HepG2 (cell line): Measurements from ENCODE around the gene GSG1. TPM values are rescaled to one million over a fixed set of nuclear protein-coding genes. Genes with fewer than 3 reads are reported as not detected.

Experiments
- ATAC-seq: fragments of 200-7000 bp; cut with Tn5 transposase; 3 replicates; pipeline ENCODE4 v1.9.1; 2020; ENCODE audit warnings: mild to moderate bottlenecking, moderate library complexity
- BruUV-seq: library from RNA; stranded (reverse); fragments of 400-500 nt; replicated peaks from 2 replicates; lab custom pipeline; 2021; lab: Mats Ljungman, UMichigan
- CTCF ChIA-PET: fragments of 300-600 bp; formaldehyde crosslinking; extraction: SDS; loops from one replicate; lab custom pipeline; 2021; ENCODE audit warnings: low total read pairs, inconsistent platforms, low intra/inter-chr PET ratio; lab: Yijun Ruan, JAX
- POLR2A ChIA-PET: fragments of 350-600 bp; sonication (Branson Sonifier 250); formaldehyde crosslinking; loops from one replicate; lab custom pipeline; 2020; ENCODE audit warnings: antibody characterized with exemption, inconsistent platforms; lab: Yijun Ruan, JAX
- DNase-seq: peaks from one replicate; pipeline ENCODE4 v3.0.0-alpha.2; 2015; ENCODE audit warnings: low spot score
- FAIRE-seq: peaks from 3 replicates; lab custom pipeline; 2011; peaks lifted over from hg19 to GRCh38; lab: Jason Lieb, UNC
- H2AFZ ChIP-seq: one replicate; pipeline ENCODE4 v1.6.1; 2011; ENCODE audit warnings: low read length, inconsistent platforms
- H3K27ac ChIP-seq: fragments of 300-600 bp; 3 replicates; pipeline ENCODE4 v1.8.0; 2011; ENCODE audit warnings: mixed run types, mild to moderate bottlenecking, mixed read lengths, low read length, inconsistent platforms; ENCODE audit not compliant: insufficient read depth; ENCODE audit errors: extremely low read length
- H3K27me3 ChIP-seq, 2 experiments: fragments of 200-600 bp in 1 of 2; 2 replicates in 1 of 2; 3 replicates in 1 of 2; pipeline versions ENCODE4 v1.6.0 to v1.8.0; 2011; ENCODE audit warnings: low read length in 2 of 2, mild to moderate bottlenecking in 2 of 2, moderate library complexity in 2 of 2, inconsistent platforms in 1 of 2; ENCODE audit not compliant: insufficient read depth in 2 of 2, control insufficient read depth in 1 of 2
- H3K36me3 ChIP-seq, 2 experiments: fragments of 200-600 bp in 1 of 2; replicated peaks in 1 of 2; 2 replicates in 1 of 2; 3 replicates in 1 of 2; pipeline versions ENCODE4 v1.5.1 to v1.8.0; 2011; ENCODE audit warnings: low read length in 2 of 2, inconsistent platforms in 1 of 2; ENCODE audit not compliant: insufficient read depth in 2 of 2, control insufficient read depth in 1 of 2
- H3K4me1 ChIP-seq: 2 replicates; pipeline ENCODE4 v1.5.1; 2012; ENCODE audit warnings: low read length, inconsistent platforms; ENCODE audit not compliant: insufficient read depth
- H3K4me2 ChIP-seq: 2 replicates; pipeline ENCODE4 v1.6.0; 2011; ENCODE audit warnings: low read depth, low read length, inconsistent platforms
- H3K4me3 ChIP-seq, 3 experiments: fragments of 200-600 bp in 1 of 3; sonication (generic), shearing (Covaris generic) in 1 of 3; replicated peaks in 1 of 3; 2 replicates each; pipeline ENCODE4 v1.5.1; 2011 to 2016; ENCODE audit warnings: low read length in 3 of 3, inconsistent platforms in 2 of 3, low read depth in 2 of 3, mild to moderate bottlenecking in 2 of 3, control low read depth in 1 of 3, mixed read lengths in 1 of 3; ENCODE audit not compliant: insufficient read depth in 1 of 3
- H3K79me2 ChIP-seq: one replicate; pipeline ENCODE4 v1.6.1; 2011; ENCODE audit warnings: low read length, inconsistent platforms; ENCODE audit not compliant: insufficient read depth
- H3K9ac ChIP-seq: 2 replicates; pipeline ENCODE4 v1.6.0; 2011; ENCODE audit warnings: mild to moderate bottlenecking, low read depth, low read length, inconsistent platforms; ENCODE audit not compliant: insufficient read depth
- H3K9me3 ChIP-seq: 2 replicates; pipeline ENCODE4 v1.5.1; 2012; ENCODE audit warnings: mild to moderate bottlenecking, low read length
- H4K20me1 ChIP-seq: 2 replicates; pipeline ENCODE4 v1.6.0; 2011; ENCODE audit warnings: inconsistent platforms, mild to moderate bottlenecking, low read length, moderate library complexity; ENCODE audit not compliant: insufficient read depth
- ATF1 ChIP-seq: IDR thresholded peaks from 2 replicates; pipeline ENCODE4 v1.6.1; 2016; ENCODE audit warnings: mild to moderate bottlenecking, control low read depth
- CBX2 ChIP-seq, 2 experiments: fragments of 200-600 bp in 1 of 2; sonication (generic); formaldehyde crosslinking in 1 of 2; IDR thresholded peaks; 2 replicates each; pipeline versions ENCODE4 v1.7.0 to v1.8.1; 2018 to 2022; ENCODE audit warnings: low read depth in 2 of 2, low read length in 1 of 2, mild to moderate bottlenecking in 1 of 2, missing genetic modification reagents in 1 of 2
- EED ChIP-seq: sonication (generic); formaldehyde crosslinking; IDR thresholded peaks from 2 replicates; pipeline ENCODE4 v1.5.0; 2020; ENCODE audit warnings: mild to moderate bottlenecking, missing genetic modification reagents
- EZH2 ChIP-seq: conservative IDR thresholded peaks from 2 replicates; pipeline ENCODE4 v1.6.1; 2012; ENCODE audit warnings: mild to moderate bottlenecking, low read depth, low read length, moderate library complexity
- MAFF ChIP-seq: IDR thresholded peaks from 2 replicates; pipeline ENCODE4 v1.6.1; 2011; ENCODE audit warnings: low read depth, low read length, improper control_type of control experiment
- RFXAP ChIP-seq: sonication (generic); formaldehyde crosslinking; IDR thresholded peaks from 2 replicates; pipeline ENCODE4 v1.4.0; 2020; ENCODE audit warnings: missing genetic modification reagents, borderline replicate concordance
- SKI ChIP-seq: fragments of 450-650 bp; IDR thresholded peaks from one replicate; pipeline ENCODE4 v1.6.1; 2018; ENCODE audit warnings: mild to moderate bottlenecking; ENCODE audit not compliant: partially characterized antibody
- ZFP62 ChIP-seq: sonication (generic); formaldehyde crosslinking; IDR thresholded peaks from 2 replicates; pipeline ENCODE4 v1.4.0; 2020; ENCODE audit warnings: missing genetic modification reagents
- ZNF180 ChIP-seq: sonication (generic); formaldehyde crosslinking; IDR thresholded peaks from 2 replicates; pipeline ENCODE4 v1.4.0; 2020; ENCODE audit warnings: low read depth, missing genetic modification reagents, borderline replicate concordance
- ZNF558 ChIP-seq: sonication (generic); formaldehyde crosslinking; IDR thresholded peaks from 2 replicates; pipeline ENCODE4 v1.9.0; 2022; ENCODE audit warnings: mild to moderate bottlenecking, missing genetic modification reagents, borderline replicate concordance
- ZSCAN25 ChIP-seq: sonication (generic); formaldehyde crosslinking; IDR thresholded peaks from 2 replicates; pipeline ENCODE4 v1.8.0; 2022; ENCODE audit warnings: mild to moderate bottlenecking, missing genetic modification reagents
- WGBS: methylation state at CpG from one replicate; pipeline ENCODE4 v1.1.6; 2017; ENCODE audit warnings: low lambda C conversion rate; 5-methylcytosine and 5-hydroxymethylcytosine counted together
- in situ Hi-C: cut with HindIII; loops from 2 replicates; pipeline ENCODE4 v1.10.0; 2017; ENCODE audit warnings: low pct_unique_long_range_greater_than_20kb; ENCODE audit not compliant: extremely low pct_ligation_motif_present
- intact Hi-C: fragments of 100-400 bp; cut with micrococcal nuclease; formaldehyde crosslinking; loops from one replicate; pipeline ENCODE4 v1.10.0; 2022; ENCODE audit not compliant: unreplicated experiment
- polyA plus RNA-seq, 8 experiments: library from polyadenylated mRNA; depleted of rRNA in 3 of 8; stranded (reverse) in 7 of 8; unstranded in 1 of 8; fragments of >200 nt; fragmentation: Illumina TruSeq in 4 of 8; extraction: Trizol in 4 of 8; gene quantifications; 2 replicates each; pipeline versions ENCODE4 v1.2.1 to v1.2.3, GENCODE V29; 2011 to 2016; ENCODE audit warnings: low read depth in 4 of 8, missing spikeins in 1 of 8, mixed read lengths in 1 of 8; ENCODE audit not compliant: insufficient read depth in 1 of 8
- total RNA-seq, 5 experiments: library from RNA; depleted of rRNA; stranded (reverse); fragments of >200 nt; fragmentation: Illumina TruSeq; extraction: Trizol; gene quantifications; 2 replicates each; pipeline ENCODE4 v1.2.3, GENCODE V29; 2016; ENCODE audit warnings: low read depth in 1 of 5
- TF ChIP-seq, protein P1 (sequence below): sonication (generic); formaldehyde crosslinking; IDR thresholded peaks from 2 replicates; pipeline ENCODE4 v1.8.1; 2023; ENCODE audit warnings: mild to moderate bottlenecking, missing genetic modification reagents
- TF ChIP-seq, protein P2 (sequence below): sonication (generic); formaldehyde crosslinking; IDR thresholded peaks from 2 replicates; pipeline ENCODE4 v1.4.0; 2020; ENCODE audit warnings: mild to moderate bottlenecking, missing genetic modification reagents
- TF ChIP-seq, protein P3 (sequence below): sonication (generic); formaldehyde crosslinking; IDR thresholded peaks from 2 replicates; pipeline ENCODE4 v1.5.1; 2020; ENCODE audit warnings: mild to moderate bottlenecking, missing genetic modification reagents, moderate library complexity

Gene GSG1
- total and polyA plus RNA-seq, 2 of the 13 experiments (the other 11 are each of a cell fraction or from before 2014, with no cell fraction given), result not detected

DNA sequence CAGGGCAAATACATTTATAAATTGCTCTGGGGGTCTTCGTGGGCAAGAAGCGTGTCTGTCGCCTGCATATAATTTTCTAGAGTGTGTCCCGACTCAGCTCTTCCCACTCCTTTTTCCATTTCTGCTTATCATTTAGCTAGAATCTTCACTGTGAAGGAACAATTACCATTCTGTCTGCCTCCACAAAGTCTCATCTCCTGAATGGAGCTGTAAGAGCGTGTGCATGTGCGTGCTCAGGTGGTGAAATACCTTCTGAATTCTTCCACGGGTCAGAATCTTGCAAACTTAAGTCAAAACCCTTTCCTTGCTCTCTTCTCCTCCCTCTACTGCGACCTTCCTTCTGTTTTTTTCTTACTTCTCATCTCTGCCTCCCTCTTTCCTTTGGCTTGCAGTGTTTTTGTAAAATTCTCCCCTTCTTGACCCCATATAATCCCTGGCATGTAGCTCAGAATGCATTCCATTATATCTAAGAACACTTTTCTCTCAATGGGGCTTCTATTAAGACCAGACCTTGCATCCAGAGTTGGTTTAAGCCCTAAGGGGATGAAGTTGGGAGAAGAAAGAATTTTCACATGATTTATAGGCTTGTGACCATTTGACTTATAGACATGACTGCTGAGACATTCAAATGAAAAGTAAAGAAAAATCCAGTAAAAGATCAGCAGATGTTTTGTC, 25.0 kb upstream of the GSG1 start:
- peaks cover 2 to 22% of the 10 kb centered on the region in 2 experiments; a peak in 2 of 5 replicates for H3K27me3 ChIP-seq

More for the DNA sequence above, 25.0 kb upstream of the GSG1 start:
- in situ Hi-C loops, result no loop called here
- Histone ChIP-seq H3K79me2 (no peaks in the 10 kb centered on the region), H3K27ac (no peak overlapping the region), H3K4me3 (no peak overlapping the region), H3K4me1 (no peaks in the 10 kb centered on the region), H2AFZ (no peak overlapping the region), H3K4me2 (no peak overlapping the region), H3K36me3 (no peaks in the 10 kb centered on the region)
- POLR2A ChIA-PET, result no interaction called here
- ATAC-seq, result no peak
- intact Hi-C loops, result no loop called here
- TF ChIP-seq ZNF558 (CRISPR knock-in tag) (no peak), ZSCAN25 (CRISPR knock-in tag) (no peak), MAFF (no peak), EED (CRISPR knock-in tag) (no peak), ATF1 (CRISPR knock-in tag) (no peak), RFXAP (no peak), SKI (no peak), EZH2 (no peak), ZFP62 (CRISPR knock-in tag) (no peak), CBX2 (IDR thresholded peaks at IDR 0.05; ENCODE audit: low read depth, low read length) (no peak), CBX2 (CRISPR knock-in tag; IDR thresholded peaks at IDR 0.05; ENCODE audit: low read depth) (no peak), ZNF180 (CRISPR knock-in tag) (no peak)
- TF ChIP-seq, protein P1, sequence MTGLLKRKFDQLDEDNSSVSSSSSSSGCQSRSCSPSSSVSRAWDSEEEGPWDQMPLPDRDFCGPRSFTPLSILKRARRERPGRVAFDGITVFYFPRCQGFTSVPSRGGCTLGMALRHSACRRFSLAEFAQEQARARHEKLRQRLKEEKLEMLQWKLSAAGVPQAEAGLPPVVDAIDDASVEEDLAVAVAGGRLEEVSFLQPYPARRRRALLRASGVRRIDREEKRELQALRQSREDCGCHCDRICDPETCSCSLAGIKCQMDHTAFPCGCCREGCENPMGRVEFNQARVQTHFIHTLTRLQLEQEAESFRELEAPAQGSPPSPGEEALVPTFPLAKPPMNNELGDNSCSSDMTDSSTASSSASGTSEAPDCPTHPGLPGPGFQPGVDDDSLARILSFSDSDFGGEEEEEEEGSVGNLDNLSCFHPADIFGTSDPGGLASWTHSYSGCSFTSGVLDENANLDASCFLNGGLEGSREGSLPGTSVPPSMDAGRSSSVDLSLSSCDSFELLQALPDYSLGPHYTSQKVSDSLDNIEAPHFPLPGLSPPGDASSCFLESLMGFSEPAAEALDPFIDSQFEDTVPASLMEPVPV (CRISPR knock-in tag), result no peak
- TF ChIP-seq, protein P2, sequence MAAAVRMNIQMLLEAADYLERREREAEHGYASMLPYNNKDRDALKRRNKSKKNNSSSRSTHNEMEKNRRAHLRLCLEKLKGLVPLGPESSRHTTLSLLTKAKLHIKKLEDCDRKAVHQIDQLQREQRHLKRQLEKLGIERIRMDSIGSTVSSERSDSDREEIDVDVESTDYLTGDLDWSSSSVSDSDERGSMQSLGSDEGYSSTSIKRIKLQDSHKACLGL (CRISPR knock-in tag), result no peak
- TF ChIP-seq, protein P3, sequence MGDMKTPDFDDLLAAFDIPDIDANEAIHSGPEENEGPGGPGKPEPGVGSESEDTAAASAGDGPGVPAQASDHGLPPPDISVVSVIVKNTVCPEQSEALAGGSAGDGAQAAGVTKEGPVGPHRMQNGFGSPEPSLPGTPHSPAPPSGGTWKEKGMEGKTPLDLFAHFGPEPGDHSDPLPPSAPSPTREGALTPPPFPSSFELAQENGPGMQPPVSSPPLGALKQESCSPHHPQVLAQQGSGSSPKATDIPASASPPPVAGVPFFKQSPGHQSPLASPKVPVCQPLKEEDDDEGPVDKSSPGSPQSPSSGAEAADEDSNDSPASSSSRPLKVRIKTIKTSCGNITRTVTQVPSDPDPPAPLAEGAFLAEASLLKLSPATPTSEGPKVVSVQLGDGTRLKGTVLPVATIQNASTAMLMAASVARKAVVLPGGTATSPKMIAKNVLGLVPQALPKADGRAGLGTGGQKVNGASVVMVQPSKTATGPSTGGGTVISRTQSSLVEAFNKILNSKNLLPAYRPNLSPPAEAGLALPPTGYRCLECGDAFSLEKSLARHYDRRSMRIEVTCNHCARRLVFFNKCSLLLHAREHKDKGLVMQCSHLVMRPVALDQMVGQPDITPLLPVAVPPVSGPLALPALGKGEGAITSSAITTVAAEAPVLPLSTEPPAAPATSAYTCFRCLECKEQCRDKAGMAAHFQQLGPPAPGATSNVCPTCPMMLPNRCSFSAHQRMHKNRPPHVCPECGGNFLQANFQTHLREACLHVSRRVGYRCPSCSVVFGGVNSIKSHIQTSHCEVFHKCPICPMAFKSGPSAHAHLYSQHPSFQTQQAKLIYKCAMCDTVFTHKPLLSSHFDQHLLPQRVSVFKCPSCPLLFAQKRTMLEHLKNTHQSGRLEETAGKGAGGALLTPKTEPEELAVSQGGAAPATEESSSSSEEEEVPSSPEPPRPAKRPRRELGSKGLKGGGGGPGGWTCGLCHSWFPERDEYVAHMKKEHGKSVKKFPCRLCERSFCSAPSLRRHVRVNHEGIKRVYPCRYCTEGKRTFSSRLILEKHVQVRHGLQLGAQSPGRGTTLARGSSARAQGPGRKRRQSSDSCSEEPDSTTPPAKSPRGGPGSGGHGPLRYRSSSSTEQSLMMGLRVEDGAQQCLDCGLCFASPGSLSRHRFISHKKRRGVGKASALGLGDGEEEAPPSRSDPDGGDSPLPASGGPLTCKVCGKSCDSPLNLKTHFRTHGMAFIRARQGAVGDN (CRISPR knock-in tag), result no peak
- TF ChIP-seq, all 625 proteins: peak for 0
- no peaks in the 10 kb centered on the region; the same call in 1 of the 2 replicates for H4K20me1 ChIP-seq
- CTCF ChIA-PET, result no interaction called here
- 35% methylated on average over 8 of the region's 8 CpGs for WGBS
- BruUV-seq, result no TSS peak
- no peak overlapping the region for H3K9ac ChIP-seq
- H3K9me3 ChIP-seq, result no peaks in the 10 kb centered on the region
- DNase-seq (no peak), FAIRE-seq (no peak)
